Uterus (tissue), 4 donors: ENCODE results near the gene LEF1. TPM values are rescaled to one million over a fixed set of nuclear protein-coding genes. Genes with fewer than 3 reads are reported as not detected.

Source experiments
- DNase-seq, 2 donors: peaks; one replicate each; pipeline ENCODE4 v3.0.0-alpha.2; 2019 to 2020
- H3K27ac ChIP-seq, 2 donors: fragments of 200-600 bp; sonication (generic); 1 replicate in 1 of 2; 2 replicates in 1 of 2; pipeline ENCODE4 v1.5.1; 2016 to 2018
- H3K27me3 ChIP-seq, 2 donors: fragments of 200-600 bp; sonication (generic); one replicate each; pipeline ENCODE4 v1.5.1; 2018 to 2019; ENCODE audit warnings: control low read depth in 1 of 2
- H3K36me3 ChIP-seq, 2 donors: fragments of 200-600 bp; sonication (generic); one replicate each; pipeline ENCODE4 v1.5.1; 2019; ENCODE audit warnings: control low read depth in 1 of 2
- H3K4me1 ChIP-seq, 2 donors: fragments of 200-600 bp; sonication (generic); one replicate each; pipeline ENCODE4 v1.5.1; 2018 to 2019; ENCODE audit warnings: control low read depth in 1 of 2
- H3K4me3 ChIP-seq, 2 donors: fragments of 200-600 bp; sonication (generic); 1 replicate in 1 of 2; 2 replicates in 1 of 2; pipeline ENCODE4 v1.5.1; 2018 to 2019; ENCODE audit warnings: mild to moderate bottlenecking in 1 of 2
- H3K9me3 ChIP-seq, 2 donors: fragments of 200-600 bp; sonication (generic); one replicate each; pipeline ENCODE4 v1.5.1; 2019; ENCODE audit warnings: control low read depth in 1 of 2
- CTCF ChIP-seq, 4 experiments: fragments of 200-600 bp in 2 of 4; fragments of 450-650 bp in 2 of 4; sonication (generic) in 2 of 4; IDR thresholded peaks; one replicate each; pipeline ENCODE4 v1.5.1; 2016 to 2019; ENCODE audit warnings: antibody characterized with exemption in 4 of 4, mild to moderate bottlenecking in 2 of 4, moderate library complexity in 1 of 4
- POLR2A ChIP-seq, 2 donors: fragments of 450-650 bp; IDR thresholded peaks; one replicate each; pipeline ENCODE4 v1.6.1; 2016; ENCODE audit warnings: antibody characterized with exemption in 2 of 2, mild to moderate bottlenecking in 1 of 2, moderate library complexity in 1 of 2
- intact Hi-C: fragments of 100-400 bp; cut with DNase I; formaldehyde crosslinking; loops from one replicate; pipeline ENCODE4 v1.15.1; 2023; ENCODE audit warnings: low total_unique reads
- total RNA-seq, 4 donors: library from RNA; depleted of rRNA in 3 of 4; stranded (reverse); fragments of >200 nt in 3 of 4; gene quantifications; one replicate each; pipeline versions ENCODE4 v1.1.0 to v1.2.4, GENCODE V29; 2014 to 2023
- donor health status: DM: yes; HTN: yes; CAD: no.

The LEF1 gene
- total RNA-seq, 4 donors from 2014 or later: 27.4 to 49.7 (median 43.7) TPM

GRCh38 chr4:107999932-108000539 is 168.7 kb downstream of the LEF1 start:
- DNase-seq: no peak
- H3K27me3 ChIP-seq: no peaks in the 10 kb centered on the region
- H3K27ac ChIP-seq: no peak overlapping the region
- no peak overlapping the region for H3K4me3 ChIP-seq
- no peaks in the 10 kb centered on the region for H3K9me3 ChIP-seq
- H3K4me1 ChIP-seq: peaks cover 0 to 8% of the 10 kb centered on the region in 2 donors
- H3K36me3 ChIP-seq: no peaks in the 10 kb centered on the region
- intact Hi-C loops: no loop called here
- TF ChIP-seq CTCF (IDR thresholded peaks at IDR 0.05) (no peak), POLR2A (IDR thresholded peaks at IDR 0.05) (no peak)

- Histone ChIP-seq H3K27ac (peak overlapping the region; percentile 57 to 88), H3K9me3 (no peaks in the 10 kb centered on the region), H3K27me3 (no peaks in the 10 kb centered on the region), H3K4me3 (no peak overlapping the region), H3K4me1 (no peaks in the 10 kb centered on the region), H3K36me3 (no peaks in the 10 kb centered on the region)
- intact Hi-C loops: no loop called here
- no peak for DNase-seq
- TF ChIP-seq POLR2A (IDR thresholded peaks at IDR 0.05): no peak
- TF ChIP-seq CTCF (IDR thresholded peaks at IDR 0.05): no peak
Measured at GRCh38 chr4:107997794-107998193, 170.9 kb downstream of the LEF1 start.

Other genes with a start within 250 kb of the LEF1 start
- 10 to 100 TPM; 14.7 to 32.0 (median 20.5) TPM for gene CYP2U1, start 237.4 kb downstream of the LEF1 start, total RNA-seq
- gene HADH, start 179.0 kb downstream of the LEF1 start, total RNA-seq: 10 to 100 TPM; 32.0 to 63.5 (median 50.0) TPM